Hepatocyte (in vitro differentiated cells): ENCODE results near the gene QPRT.
"Not testable (repeated sequence)": the region's sequence is repeated elsewhere in the genome, so short reads cannot be mapped to it uniquely, and the experiment has no call there.

Experiments
- EZH2 ChIP-seq: fragments of 200-600 bp; sonication (generic); IDR thresholded peaks from 2 replicates; pipeline ENCODE4 v1.6.1; 2016; ENCODE audit warnings: antibody characterized with exemption, mild to moderate bottlenecking, borderline replicate concordance
- EZH2phosphoT487 ChIP-seq: fragments of 200-600 bp; sonication (generic); IDR thresholded peaks from one replicate; pipeline ENCODE4 v1.6.1; 2018; ENCODE audit warnings: antibody characterized with exemption, mild to moderate bottlenecking, low read depth, moderate library complexity; ENCODE audit not compliant: unreplicated experiment, severe bottlenecking
- TF ChIP-seq, protein P1 (sequence below): fragments of 200-600 bp; sonication (generic); IDR thresholded peaks from 2 replicates; pipeline ENCODE4 v1.5.1; 2016; ENCODE audit warnings: antibody characterized with exemption, mild to moderate bottlenecking; ENCODE audit not compliant: poor library complexity

DNA sequence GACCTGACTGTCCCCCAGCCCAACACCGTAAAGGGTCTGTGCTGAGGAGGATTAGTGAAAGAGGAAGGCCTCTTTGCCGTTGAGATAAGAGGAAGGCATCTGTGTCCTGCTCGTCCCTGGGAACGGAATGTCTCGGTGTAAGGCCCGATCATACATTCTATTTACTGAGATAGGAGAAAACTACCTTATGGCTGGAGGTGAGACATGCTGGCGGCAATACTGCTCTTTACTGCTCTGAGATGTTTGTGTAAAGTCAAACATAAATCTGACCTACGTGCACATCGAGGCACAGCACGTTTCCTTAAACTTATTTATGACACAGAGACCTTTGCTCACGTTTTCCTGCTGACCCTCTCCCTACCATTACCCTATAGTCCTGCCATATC lies 61.6 kb downstream of the QPRT start:
- TF ChIP-seq, protein P1, sequence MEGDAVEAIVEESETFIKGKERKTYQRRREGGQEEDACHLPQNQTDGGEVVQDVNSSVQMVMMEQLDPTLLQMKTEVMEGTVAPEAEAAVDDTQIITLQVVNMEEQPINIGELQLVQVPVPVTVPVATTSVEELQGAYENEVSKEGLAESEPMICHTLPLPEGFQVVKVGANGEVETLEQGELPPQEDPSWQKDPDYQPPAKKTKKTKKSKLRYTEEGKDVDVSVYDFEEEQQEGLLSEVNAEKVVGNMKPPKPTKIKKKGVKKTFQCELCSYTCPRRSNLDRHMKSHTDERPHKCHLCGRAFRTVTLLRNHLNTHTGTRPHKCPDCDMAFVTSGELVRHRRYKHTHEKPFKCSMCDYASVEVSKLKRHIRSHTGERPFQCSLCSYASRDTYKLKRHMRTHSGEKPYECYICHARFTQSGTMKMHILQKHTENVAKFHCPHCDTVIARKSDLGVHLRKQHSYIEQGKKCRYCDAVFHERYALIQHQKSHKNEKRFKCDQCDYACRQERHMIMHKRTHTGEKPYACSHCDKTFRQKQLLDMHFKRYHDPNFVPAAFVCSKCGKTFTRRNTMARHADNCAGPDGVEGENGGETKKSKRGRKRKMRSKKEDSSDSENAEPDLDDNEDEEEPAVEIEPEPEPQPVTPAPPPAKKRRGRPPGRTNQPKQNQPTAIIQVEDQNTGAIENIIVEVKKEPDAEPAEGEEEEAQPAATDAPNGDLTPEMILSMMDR, result not testable (repeated sequence)
- not testable (repeated sequence) for TF ChIP-seq EZH2phosphoT487, EZH2
